HG03520 (cell line): ENCODE measurements around the gene ACSM3.
"Not testable (repeated sequence)": the region's sequence is repeated elsewhere in the genome, so short reads cannot be mapped to it uniquely, and the experiment has no call there.

Experiments used
- ATAC-seq: cut with Tn5 transposase; IDR thresholded peaks from one replicate; pipeline ENCODE4 v1.9.1; 2021; ENCODE audit warnings: mild to moderate bottlenecking, moderate library complexity; ENCODE audit not compliant: unreplicated experiment

ACSM3 gene

GRCh38 chr16:20755238-20755637 lies 8.6 kb upstream of the ACSM3 start:
- no peak for ATAC-seq

DNA sequence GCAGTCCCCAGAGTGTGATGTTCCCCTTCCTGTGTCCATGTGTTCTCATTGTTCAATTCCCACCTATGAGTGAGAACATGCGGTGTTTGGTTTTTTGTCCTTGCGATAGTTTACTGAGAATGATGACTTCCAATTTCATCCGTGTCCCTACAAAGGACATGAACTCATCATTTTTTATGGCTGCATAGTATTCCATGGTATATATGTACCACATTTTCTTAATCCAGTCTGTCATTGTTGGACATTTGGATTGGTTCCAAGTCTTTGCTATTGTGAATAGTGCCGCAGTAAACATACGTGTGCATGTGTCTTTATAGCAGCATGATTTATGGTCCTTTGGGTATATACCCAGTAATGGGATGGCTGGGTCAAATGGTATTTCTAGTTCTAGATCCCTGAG lies 8.0 kb upstream of the ACSM3 start:
- ATAC-seq = not testable (repeated sequence)

DNA sequence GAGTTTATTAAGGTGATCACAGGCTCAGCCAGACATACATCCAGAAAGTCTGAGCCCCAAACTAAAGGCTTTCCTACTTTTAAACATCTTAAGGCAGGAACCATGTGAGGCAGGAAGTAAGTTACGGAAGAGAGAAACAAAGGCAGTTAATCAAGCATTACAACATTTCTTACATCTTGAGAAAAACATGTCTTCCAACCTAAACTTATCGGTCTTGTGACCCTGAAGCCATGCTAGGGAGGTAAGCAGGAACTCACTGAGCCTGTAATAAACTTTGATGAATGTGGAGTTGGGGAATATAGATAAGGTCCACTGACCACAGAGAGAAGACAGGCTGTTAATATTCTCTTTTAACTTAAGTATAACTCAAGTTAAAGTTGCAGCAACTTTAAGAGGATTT lies 3.5 kb upstream of the ACSM3 start:
- ATAC-seq = no peak

DNA sequence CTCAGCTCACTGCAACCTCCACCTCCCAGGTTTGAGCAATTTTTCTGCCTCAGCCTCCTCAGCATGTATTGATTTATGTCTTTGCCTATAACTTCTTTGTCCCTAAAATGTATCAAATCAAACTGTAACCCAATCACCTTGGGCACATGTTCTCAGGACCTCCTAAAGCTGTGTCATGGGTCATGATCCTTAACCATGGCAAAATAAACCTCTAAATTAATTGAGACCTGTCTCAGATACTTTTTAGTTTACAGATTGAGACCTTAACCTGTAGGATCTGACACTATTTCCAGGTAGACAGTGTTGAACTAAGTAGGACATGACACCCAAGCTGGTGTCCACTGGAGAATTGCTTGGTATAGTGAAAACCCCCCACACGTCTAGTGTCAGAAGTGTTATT lies 2.6 kb upstream of the ACSM3 start:
- ATAC-seq = no peak

- no peak for ATAC-seq
Observed at GRCh38 chr16:20762404-20763123, 1.2 kb upstream of the ACSM3 start.

DNA sequence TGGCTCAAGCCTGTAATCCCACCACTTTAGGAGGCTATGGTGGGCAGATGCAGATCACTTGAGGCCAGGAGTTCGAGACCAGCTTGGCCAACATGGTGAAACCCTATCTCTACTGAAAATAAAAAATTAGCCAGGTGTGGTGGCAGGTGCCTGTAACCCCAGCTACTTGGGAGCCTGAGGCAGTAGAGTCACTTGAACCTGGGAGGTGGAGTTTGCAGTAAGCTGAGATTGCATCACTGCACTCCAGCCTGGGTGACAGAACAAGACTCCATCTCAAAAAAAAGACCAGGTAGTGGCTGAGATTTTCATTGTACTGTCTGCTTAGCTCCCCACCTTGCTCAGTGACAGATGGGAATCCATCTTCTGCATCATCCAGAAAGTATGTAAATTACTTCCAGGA lies 634 bp downstream of the ACSM3 start:
- ATAC-seq = not testable (repeated sequence)

- no peak for ATAC-seq
Observed at GRCh38 chr16:20765732-20766131, 1.9 kb downstream of the ACSM3 start.

DNA sequence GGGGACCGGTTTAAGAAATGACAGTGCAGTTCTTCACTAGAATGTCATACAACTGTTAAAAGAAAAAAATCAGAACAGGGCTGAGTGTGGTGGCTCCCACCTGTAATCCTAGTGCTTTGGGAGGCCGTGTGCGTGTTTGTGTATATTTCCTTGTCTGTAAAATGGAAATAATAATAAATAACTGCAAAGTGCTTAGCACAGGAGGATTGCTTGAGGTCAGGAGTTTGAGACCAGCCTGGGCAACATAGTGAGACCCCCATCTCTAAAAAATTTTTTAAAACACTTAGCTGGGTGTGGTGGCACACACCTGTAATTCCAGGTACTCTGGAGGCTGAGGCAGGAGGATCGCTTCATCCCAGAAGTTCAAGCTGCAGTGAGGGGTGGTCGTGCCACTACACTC lies 2.5 kb downstream of the ACSM3 start:
- ATAC-seq = no peak

GRCh38 chr16:20767577-20767976 lies 3.8 kb downstream of the ACSM3 start:
- ATAC-seq = no peak

DNA sequence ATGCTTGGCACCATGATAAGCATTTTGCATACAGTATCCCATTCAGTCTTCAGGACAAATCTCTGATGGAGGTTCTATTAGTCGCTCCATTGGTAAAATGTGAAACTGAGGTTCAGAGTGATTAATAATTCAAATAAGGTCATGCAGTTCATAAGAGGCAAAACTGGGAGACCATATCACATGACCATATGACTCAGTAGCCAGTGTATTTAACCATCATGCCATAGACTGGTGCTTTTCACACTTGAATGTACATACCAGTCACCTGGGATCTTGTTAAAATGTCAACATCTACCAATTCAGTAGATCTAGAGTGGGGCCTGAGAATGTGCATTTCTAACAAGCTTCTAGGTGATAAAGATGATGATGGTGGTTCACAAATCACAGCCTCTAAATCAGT lies 4.3 kb downstream of the ACSM3 start:
- ATAC-seq = no peak

DNA sequence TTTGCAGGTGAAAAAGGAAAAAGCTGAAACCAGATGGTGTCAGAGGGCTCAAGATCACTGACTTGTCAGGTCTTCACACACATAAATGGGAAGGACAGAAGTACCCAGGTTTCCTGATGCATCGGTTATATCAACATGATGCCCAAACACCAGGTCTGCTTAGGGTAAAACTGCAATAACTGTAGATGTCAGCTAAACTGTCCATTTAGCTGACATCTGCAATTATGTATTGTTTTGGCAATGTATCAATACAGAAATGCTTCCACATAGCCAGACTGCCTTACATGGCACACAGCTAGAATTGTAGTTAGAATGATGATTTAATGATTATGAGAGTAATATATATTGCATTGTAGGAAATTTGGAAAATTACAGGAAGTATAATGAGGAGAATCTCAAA lies 5.0 kb downstream of the ACSM3 start:
- no peak for ATAC-seq

- ATAC-seq = no peak
Observed at GRCh38 chr16:20773679-20774078, 9.9 kb downstream of the ACSM3 start.

GRCh38 chr16:20774703-20775362 lies 11.0 kb downstream of the ACSM3 start:
- no peak for ATAC-seq

GRCh38 chr16:20781697-20782096 lies 17.9 kb downstream of the ACSM3 start:
- ATAC-seq = no peak

DNA sequence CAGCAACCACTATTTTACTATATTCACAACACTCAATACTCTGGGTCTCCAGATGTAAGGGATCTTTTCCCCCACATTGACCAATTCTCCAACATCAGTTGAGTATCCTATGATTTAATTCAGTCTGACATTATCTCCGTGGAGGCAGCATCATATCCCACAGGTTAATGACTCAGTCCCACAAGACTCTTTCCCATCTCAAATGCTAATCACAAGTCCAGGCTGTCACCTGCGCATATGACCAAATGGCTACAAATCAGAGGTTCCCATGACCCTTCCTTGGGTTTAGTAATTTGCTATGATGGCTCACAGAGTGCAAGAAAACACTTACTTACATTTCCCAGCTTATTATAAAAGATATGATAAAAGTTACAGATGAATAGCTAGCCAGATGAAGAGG lies 18.7 kb downstream of the ACSM3 start:
- no peak for ATAC-seq

GRCh38 chr16:20784204-20784603 lies 20.4 kb downstream of the ACSM3 start:
- no peak for ATAC-seq

DNA sequence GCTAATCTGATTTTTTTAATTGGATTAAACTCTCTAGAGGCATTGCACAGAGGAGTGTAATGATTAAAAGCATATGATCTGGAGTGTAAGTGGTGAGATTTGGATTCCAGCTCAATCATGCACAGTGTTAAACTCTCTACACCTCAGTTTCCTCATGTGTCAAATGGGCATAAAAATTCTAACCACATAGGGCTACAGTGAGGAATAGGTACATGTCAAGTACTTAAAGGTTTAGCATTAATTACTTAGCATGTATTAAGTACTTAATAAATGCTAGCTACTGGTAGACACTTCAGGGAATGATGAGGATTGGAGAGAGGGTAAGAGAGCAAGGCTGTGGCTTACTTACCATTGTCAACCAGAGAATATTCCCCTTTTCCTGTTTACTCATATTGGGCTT lies 25.3 kb downstream of the ACSM3 start:
- no peak for ATAC-seq

DNA sequence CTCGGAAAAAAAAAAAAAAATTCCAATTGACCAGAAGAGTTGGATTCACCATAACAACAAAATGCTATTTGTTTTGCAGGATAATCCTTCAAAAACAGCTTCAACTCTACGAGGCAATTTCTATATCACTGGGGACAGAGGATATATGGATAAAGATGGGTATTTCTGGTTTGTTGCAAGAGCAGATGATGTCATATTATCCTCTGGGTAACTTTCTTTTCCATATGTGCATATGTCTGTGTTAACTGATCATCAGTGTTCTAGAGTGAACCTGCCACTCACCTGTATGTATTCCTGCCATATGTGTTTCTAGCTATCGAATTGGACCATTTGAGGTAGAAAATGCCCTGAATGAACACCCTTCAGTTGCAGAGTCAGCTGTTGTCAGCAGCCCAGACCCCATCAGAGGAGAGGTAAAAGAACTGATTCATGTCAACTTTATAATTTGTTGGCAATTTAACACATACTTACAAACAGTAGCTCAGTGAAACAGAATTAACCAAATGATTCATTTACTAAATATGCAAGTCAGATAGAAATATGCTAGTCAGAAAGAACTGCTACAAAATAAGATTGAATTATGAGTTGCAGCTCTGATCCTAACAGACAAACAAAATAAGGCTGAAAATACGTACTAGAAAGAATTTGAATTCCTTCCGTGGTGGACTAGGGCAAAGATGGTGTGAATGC lies 28.3 kb downstream of the ACSM3 start:
- ATAC-seq = no peak

DNA sequence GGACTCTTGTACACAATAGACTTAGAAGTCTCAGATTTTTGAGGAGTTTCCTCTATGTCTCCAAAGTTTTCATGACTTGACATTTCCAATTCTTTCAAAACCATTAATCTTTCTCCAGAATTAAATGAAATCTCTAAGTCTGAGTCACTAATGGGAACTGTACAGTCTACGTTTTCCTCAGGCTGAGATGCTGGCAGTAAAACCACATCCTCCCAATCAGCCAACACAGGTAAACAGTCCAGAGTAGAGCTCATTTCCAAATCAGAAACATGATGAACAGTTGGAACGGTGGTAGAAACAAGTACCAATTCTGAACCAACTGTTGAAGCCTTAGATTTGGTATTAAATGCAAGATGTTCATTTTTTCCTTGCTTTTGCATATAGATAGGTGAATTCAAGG lies 34.5 kb downstream of the ACSM3 start:
- no peak for ATAC-seq

DNA sequence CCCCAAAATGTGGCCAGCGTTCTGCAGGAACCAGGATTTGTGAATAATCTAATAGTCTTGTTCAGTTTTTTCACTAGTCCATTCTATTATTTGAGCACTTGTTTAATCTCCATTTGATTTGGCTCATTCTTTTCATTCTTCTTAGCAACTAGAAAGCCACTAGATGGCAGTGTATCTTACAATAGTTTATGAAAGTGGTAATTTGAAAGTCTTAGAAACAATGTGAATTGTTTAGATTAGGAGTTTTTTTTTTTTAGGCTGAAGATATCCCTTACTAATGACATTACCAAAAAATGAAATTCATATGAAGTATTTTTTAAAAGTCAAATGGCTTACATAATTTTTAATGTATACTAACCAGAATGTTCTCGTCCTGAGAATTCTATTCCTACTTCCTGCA lies 35.8 kb downstream of the ACSM3 start:
- ATAC-seq = no peak

DNA sequence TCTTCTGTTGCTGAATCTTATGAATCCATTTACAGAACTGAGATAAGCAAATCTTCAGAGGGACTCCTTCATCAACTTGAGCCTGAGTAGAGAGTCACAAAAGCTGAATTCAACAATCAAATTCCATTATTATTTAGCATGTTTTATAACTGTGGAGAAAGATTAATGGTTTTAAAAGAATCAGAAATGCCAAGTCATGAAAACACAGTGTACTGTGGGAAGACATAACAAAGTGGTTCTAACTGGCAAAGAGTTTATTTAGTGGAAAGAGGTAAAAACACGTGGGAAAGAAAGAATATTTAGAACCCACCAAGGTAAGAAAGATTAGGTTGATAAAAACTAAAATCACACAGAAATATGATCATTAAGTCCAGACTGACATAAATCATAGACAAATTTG lies 37.5 kb downstream of the ACSM3 start:
- ATAC-seq = no peak

- ATAC-seq = no peak
Observed at GRCh38 chr16:20803192-20803560, 39.4 kb downstream of the ACSM3 start.
